HG02759 (cell line): ENCODE data around the gene C2CD3.

Source experiments
- ATAC-seq: cut with Tn5 transposase; IDR thresholded peaks from one replicate; pipeline ENCODE4 v1.9.1; 2021; ENCODE audit warnings: mild to moderate bottlenecking, moderate library complexity; ENCODE audit not compliant: unreplicated experiment

The C2CD3 gene

GRCh38 chr11:73983741-73984538, 186.9 kb downstream of the C2CD3 start:
- ATAC-seq, result no peak

DNA sequence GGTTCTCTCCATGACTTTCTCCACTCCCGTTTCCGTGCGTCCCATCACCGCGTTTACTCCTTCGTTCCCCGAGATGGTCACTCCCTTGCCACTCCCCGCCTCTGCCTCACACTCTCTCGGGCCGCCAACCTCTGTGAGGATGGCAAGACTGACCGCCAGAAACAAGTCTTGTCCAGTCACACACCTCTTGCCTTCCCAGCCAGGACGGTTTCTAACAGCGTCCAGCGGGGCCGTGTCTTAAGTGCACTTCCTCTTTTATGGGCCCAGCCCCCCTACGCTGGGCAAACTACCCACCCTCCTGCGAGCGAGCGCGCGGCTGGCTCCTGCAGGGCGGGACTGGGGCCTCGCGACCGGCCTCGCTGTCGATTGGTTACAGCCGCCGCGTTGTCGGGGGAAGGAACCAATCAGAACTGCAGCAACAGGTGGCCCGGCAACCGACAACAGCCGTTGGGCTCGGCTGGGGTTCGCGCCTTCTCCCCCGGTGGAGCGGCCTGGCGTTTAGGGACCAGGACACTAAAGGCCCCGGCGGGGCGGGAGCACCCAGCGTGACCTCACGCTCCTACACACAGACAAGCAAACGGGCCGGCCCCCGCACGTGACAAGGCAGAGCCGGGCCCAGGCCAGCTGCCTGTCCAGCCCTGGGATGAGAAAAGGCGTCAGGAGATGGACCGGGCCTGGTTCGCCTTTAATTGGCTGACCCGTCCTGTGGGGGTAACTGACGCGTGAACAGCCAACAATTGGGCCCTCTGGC, 187.6 kb downstream of the C2CD3 start:
- ATAC-seq, result peak; percentile 80

GRCh38 chr11:73982595-73982989, 188.2 kb downstream of the C2CD3 start, which contains the start of gene UCP2:
Gene UCP2 (minus strand): TSS chr11:73982843. CDS start chr11:73978378, 4,465 bp downstream.
- peak; percentile 57 for ATAC-seq

DNA sequence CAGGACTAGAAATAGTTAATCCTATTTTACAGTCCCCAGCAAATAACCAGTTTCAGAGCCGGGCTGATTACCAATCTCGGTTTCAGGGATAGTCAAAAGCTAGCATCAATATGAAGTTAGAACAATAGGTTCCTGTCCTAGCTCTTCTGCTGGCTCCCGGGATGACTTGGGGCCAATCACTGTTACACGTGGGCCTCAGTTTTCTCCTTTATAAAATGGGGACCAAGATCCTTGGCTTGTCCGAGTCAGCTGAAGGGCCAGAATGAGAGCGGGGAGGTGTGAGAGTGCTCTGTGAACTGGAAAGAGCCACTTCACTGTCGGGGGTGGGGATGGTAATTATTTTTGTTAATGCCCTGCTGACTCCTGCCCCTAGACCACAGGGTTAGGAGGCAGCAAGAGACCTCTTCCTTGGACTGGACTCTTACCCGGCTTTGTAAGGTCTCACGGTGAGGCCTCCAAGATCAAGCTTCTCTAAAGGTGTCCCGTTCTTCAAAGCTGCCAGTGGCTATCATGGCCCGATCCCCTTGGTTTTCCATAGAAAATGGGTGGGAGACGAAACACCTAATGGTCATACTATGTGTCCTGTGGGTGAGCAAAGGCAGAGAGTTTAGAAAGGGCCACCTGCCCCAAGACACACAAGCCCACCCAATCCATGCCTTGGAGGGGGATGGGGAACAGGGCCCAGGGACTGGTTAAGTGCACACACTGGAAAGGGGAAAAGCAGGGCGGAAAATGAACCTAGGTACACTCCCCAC, 189.6 kb downstream of the C2CD3 start:
- no peak for ATAC-seq

GRCh38 chr11:73980001-73980961, 190.5 kb downstream of the C2CD3 start:
- peak; percentile 53 for ATAC-seq

- ATAC-seq, result no peak
Measured at GRCh38 chr11:73978576-73979086, 192.2 kb downstream of the C2CD3 start.

DNA sequence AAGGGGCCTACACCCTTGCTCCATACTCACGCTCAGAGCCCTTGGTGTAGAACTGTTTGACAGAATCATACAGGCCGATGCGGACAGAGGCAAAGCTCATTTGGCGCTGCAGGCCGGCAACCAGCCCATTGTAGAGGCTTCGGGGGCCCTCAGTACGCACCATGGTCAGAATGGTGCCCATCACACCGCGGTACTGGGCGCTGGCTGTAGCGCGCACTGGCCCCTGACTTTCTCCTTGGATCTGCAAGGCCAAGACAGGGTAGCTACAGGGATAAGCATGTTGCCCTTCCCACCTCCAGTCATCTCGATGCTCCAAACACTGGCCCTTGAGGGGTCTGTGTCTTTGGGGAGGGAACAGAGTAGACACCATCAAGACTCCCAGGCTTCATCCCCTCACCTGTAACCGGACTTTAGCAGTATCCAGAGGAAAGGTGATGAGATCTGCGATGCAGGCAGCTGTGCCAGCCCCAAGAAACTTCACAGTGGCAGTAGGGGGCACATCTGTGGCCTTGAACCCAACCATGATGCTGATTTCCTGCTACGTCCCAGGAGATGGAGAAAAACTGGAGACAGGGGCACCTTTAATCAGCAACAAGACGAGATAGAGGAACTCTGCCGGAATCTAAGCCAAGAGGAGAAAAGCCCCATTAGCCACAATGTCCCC, 192.8 kb downstream of the C2CD3 start:
- no peak for ATAC-seq

DNA sequence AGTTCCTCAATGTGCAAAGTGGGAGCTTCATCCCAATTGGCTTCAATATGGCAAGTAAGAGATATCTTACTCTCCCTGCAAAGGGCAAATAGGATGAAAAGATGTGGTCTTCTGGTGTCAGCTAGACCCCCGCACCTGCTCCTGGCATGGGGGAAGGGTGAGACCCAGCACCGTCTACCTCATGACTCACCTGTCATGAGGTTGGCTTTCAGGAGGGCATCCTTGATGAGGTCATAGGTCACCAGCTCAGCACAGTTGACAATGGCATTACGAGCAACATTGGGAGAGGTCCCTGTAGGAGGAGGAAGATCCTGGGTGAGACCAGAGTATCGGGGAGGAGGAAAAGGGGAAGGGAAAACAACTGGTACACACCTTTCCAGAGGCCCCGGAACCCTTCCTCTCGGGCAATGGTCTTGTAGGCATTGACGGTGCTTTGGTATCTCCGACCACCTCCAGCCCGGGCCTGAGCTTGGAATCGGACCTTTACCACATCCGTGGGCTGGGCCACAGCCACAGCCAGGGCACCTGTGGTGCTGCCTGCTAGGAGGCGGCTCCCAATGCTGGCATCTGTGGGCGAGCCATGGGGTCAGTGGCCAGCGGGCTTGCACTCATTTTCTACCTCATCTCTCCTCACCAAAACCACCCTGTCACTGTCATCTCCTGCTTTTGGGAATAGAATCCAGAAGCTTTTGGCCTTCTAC, 194.2 kb downstream of the C2CD3 start:
- ATAC-seq, result no peak

DNA sequence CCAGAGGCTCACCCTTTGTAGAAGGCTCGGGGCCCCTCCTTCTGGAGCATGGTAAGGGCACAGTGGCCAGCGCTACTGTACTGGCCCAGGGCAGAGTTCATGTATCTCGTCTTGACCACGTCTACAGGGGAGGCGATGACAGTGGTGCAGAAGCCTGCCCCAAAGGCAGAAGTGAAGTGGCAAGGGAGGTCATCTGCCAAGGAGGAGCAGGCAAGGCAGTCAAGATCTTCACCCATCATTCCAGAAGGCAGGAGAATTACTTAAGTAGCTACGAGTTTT, 195.4 kb downstream of the C2CD3 start:
- no peak for ATAC-seq

GRCh38 chr11:73974604-73975478, 196.0 kb downstream of the C2CD3 start:
- no peak for ATAC-seq

DNA sequence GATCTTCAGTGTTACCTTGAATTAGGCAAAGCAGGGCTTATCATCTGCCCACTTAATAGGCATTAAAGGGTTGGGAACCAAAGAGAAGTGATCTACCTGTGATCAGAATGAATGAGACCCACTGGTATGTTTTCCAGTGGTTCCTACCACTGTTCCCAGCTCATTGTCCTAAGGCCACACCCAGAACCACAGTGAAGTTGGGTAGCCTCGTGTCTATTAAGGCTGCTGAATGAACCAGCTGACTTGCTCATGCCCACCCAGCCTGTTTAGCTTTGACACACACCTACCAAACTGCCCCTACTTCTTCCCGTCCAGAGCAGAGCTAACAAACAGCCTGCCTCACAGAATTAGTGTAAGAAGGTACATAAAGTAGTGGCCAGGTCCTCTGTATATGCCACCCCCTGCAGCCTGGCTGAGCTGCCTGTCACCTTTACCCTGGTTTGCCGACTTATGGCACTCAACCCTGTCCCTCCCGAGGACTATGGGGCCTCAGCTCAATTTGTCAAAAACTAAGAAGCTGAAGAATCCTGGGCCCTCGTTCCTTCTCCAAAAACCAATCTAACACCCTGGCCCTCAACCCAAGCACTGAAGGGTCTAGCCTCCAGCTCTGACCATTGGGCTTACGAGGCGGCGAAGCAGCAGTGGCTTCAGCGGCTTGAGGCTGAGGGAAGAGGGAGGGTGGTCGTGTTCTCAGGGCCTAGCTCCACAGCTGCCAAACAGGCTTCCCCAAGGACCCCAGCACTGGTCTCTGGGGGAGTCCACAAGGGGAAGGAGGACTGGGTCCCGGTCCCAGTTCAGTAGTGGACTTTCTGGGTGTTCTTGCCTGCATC, 198.0 kb downstream of the C2CD3 start:
- no peak for ATAC-seq

DNA sequence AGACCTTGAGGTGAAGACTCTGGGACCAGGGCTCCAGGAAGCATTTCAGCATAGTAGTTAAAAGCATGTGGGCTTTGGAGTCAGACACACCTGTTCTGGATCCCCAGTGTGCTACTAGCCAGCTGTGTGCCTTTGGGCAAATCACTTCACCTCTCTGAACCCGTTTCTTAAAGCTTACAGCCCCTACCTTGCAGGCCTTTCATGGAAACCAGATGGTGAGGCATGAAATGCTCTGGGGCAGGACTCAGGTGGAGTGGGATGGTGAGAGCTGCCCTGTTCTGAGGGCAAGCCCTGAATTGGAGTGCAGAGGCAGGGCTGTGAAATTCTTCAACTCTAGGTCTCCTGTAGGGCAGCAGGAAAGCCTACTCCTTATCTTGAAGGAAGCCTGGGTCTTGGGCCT, 198.6 kb downstream of the C2CD3 start:
- ATAC-seq, result no peak

DNA sequence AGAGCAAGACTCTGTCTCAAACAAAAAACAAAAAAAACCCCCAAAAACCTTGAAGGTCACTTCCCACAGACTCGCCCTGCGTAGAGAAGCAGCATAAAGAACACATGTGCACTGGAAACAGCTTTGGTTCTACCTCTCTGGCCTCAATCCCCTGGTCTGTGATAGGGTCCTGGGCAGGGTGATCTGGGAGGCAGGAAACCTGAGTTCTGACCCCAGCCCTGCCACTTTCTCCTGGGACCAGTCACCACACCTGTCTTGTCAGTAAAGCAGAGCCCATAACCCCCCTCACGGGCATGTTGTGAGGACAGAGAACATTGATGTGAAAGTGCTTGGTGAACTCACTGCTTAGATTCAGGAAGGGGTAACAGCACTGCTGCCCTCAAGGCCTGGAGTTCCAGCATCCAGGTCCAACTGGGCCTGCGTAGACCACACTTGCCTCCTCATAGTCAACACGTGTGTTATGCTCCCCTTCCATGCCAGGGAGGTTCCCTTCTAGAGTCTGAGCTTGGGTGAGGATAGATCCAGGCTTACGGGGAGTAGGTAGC, 199.6 kb downstream of the C2CD3 start:
- no peak for ATAC-seq

DNA sequence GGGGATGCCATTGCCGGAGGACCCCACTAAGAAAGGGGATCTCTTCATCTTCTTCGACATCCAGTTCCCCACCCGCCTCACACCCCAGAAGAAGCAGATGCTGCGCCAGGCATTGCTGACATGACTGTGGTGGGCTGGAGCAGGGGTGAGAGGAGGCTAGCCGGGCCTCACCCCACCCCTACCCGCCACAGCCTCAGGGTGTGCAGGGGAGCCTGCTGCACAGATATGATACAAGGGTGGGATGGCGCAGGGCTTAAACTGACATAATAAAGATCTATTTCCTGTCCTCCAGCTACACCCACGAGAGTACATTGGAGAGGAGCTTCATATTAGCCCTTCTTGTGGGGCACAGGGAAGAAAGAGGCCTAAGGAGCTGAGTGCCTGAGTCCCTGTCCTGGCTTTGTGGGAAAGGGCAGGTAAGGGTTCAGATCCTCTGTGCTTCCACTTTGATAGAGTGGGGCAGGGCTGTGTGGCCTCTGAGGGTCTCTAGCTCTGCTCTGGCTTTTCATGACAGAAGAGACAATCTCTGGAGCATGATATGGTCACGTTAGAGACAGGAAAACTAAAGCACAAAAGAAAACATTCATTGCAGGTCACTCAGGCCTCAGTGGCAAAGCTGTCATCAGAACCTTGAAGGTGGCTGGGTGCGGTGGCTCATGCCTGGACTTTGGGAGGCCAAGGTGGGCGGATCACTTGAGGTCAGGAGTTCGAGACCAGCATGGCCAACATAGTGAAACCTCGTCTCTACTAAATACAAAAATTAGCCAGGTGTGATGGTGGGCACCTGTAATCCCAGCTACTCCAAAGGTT, 200.6 kb downstream of the C2CD3 start:
- no peak for ATAC-seq

DNA sequence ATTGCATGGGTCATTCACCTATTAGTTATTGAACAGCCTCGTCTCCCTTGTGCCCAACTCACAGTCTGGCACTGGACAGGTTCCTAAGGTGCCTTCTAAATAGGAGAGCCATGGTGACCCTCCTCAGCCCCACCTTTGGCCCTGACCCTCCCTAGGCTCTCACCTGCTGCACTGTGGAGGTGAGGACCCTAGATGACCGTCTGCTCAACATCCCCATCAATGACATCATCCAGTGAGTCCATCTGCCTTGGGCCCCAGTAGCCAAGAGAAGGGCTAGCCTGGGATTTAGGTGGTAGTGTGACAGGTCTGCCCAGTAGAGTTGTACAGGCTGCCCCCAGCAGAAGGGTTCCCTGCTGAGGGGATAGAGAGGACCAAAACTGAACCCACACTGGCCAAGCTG, 201.7 kb downstream of the C2CD3 start:
- no peak for ATAC-seq

GRCh38 chr11:73968356-73968966, 202.3 kb downstream of the C2CD3 start:
- ATAC-seq, result no peak
